Neural progenitor cell (in vitro differentiated cells): ENCODE results near the gene MBNL2. TPM values are rescaled to one million over a fixed set of nuclear protein-coding genes. Genes with fewer than 3 reads are reported as not detected.

ENCODE experiments used
- DNase-seq: peaks from one replicate; pipeline ENCODE4 v3.0.0-alpha.2; 2016; ENCODE audit warnings: low spot score
- H2AFZ ChIP-seq: fragments of 200-600 bp; sonication (generic); replicated peaks from 2 replicates; pipeline ENCODE4 v1.6.1; 2016; ENCODE audit warnings: antibody characterized with exemption
- H3F3A ChIP-seq: fragments of 200-600 bp; sonication (generic); 2 replicates; pipeline ENCODE4 v1.6.1; 2016; ENCODE audit warnings: antibody characterized with exemption, low read depth
- H3K27ac ChIP-seq: fragments of 200-600 bp; sonication (generic); 2 replicates; pipeline ENCODE4 v1.5.1; 2016; ENCODE audit warnings: mild to moderate bottlenecking
- H3K27me3 ChIP-seq: fragments of 200-600 bp; sonication (generic); 2 replicates; pipeline ENCODE4 v1.6.1; 2016; ENCODE audit warnings: mild to moderate bottlenecking, moderate library complexity
- H3K36me3 ChIP-seq: fragments of 200-600 bp; sonication (generic); 2 replicates; pipeline ENCODE4 v1.5.1; 2016
- H3K4me1 ChIP-seq: fragments of 200-600 bp; sonication (generic); 2 replicates; pipeline ENCODE4 v1.6.1; 2016; ENCODE audit warnings: mixed run types
- H3K4me2 ChIP-seq: fragments of 200-600 bp; sonication (generic); 2 replicates; pipeline ENCODE4 v1.6.1; 2016
- H3K4me3 ChIP-seq: fragments of 200-600 bp; sonication (generic); 2 replicates; pipeline ENCODE4 v1.5.1; 2016
- H3K79me2 ChIP-seq: fragments of 200-600 bp; sonication (generic); 2 replicates; pipeline ENCODE4 v1.6.1; 2016; ENCODE audit warnings: low read depth
- H3K9ac ChIP-seq: fragments of 200-600 bp; sonication (generic); 2 replicates; pipeline ENCODE4 v1.6.1; 2016
- H3K9me3 ChIP-seq: fragments of 200-600 bp; sonication (generic); 2 replicates; pipeline ENCODE4 v1.5.1; 2016; ENCODE audit warnings: low read depth
- H4K20me1 ChIP-seq: fragments of 200-600 bp; sonication (generic); 2 replicates; pipeline ENCODE4 v1.6.1; 2016; ENCODE audit warnings: low read depth
- H3K27ac Mint-ChIP-seq: 3 replicates; pipeline ENCODE4 v1.8.0; 2021; ENCODE audit warnings: mixed read lengths
- H3K27me3 Mint-ChIP-seq: 2 replicates; pipeline ENCODE4 v1.8.0; 2022; ENCODE audit warnings: low read depth, mild to moderate bottlenecking, inconsistent platforms, moderate library complexity, mixed read lengths; ENCODE audit not compliant: insufficient read depth
- H3K36me3 Mint-ChIP-seq: 3 replicates; pipeline ENCODE4 v1.8.0; 2021; ENCODE audit warnings: mixed read lengths
- H3K4me1 Mint-ChIP-seq: 3 replicates; pipeline ENCODE4 v1.8.0; 2021; ENCODE audit warnings: mixed read lengths
- H3K4me3 Mint-ChIP-seq: 3 replicates; pipeline ENCODE4 v1.8.0; 2021; ENCODE audit warnings: mild to moderate bottlenecking, moderate library complexity, mixed read lengths
- H3K9me3 Mint-ChIP-seq: 3 replicates; pipeline ENCODE4 v1.8.0; 2020; ENCODE audit warnings: mixed read lengths
- CTCF ChIP-seq: fragments of 200-600 bp; sonication (generic); IDR thresholded peaks from 2 replicates; pipeline ENCODE4 v1.5.1; 2017; ENCODE audit warnings: antibody characterized with exemption, mild to moderate bottlenecking
- EZH2 ChIP-seq: fragments of 200-600 bp; sonication (generic); IDR thresholded peaks from 2 replicates; pipeline ENCODE4 v1.6.1; 2017; ENCODE audit warnings: antibody characterized with exemption, mild to moderate bottlenecking, moderate library complexity
- EZH2phosphoT487 ChIP-seq: fragments of 200-600 bp; sonication (generic); IDR thresholded peaks from 2 replicates; pipeline ENCODE4 v1.6.1; 2017; ENCODE audit warnings: antibody characterized with exemption
- total RNA-seq: library from RNA; depleted of rRNA; stranded (reverse); fragments of >200 nt; gene quantifications from 2 replicates; pipeline ENCODE4 v1.2.3, GENCODE V29; 2015; ENCODE audit warnings: low replicate concordance

MBNL2 gene
- total RNA-seq, 1 donor from 2014 or later: 19.6 TPM

GRCh38 chr13:97435794-97436193 lies 213.7 kb downstream of the MBNL2 start:
- peaks cover 18% of the 10 kb centered on the region for H3K4me1 ChIP-seq
- H2AFZ ChIP-seq: no peak overlapping the region
- H3K4me3 ChIP-seq: peak overlapping the region; percentile 98
- H4K20me1 ChIP-seq: peaks cover 46% of the 10 kb centered on the region
- H3K4me2 ChIP-seq: peak overlapping the region; percentile 96
- H3K27ac ChIP-seq: no peak overlapping the region
- H3K27me3 ChIP-seq: no peaks in the 10 kb centered on the region
- peaks cover 4% of the 10 kb centered on the region for H3K36me3 Mint-ChIP-seq
- H3K9ac ChIP-seq: peak overlapping the region; percentile 25
- H3K27ac Mint-ChIP-seq: no peak overlapping the region
- peak overlapping the region; percentile 96 for H3K4me3 Mint-ChIP-seq
- H3K4me1 Mint-ChIP-seq: peaks cover 30% of the 10 kb centered on the region
- H3F3A ChIP-seq: peaks cover 18% of the 10 kb centered on the region
- H3K79me2 ChIP-seq: peaks cover 72% of the 10 kb centered on the region
- no peaks in the 10 kb centered on the region for H3K36me3 ChIP-seq
- no peak for DNase-seq
- H3K9me3 Mint-ChIP-seq: no peaks in the 10 kb centered on the region
- no peak for TF ChIP-seq CTCF
- no peak for TF ChIP-seq EZH2phosphoT487
- TF ChIP-seq EZH2: no peak
- no peaks in the 10 kb centered on the region for H3K27me3 Mint-ChIP-seq
- no peaks in the 10 kb centered on the region for H3K9me3 ChIP-seq

- H3K27ac Mint-ChIP-seq: no peak overlapping the region
- H3K36me3 Mint-ChIP-seq: peaks cover 4% of the 10 kb centered on the region
- Histone ChIP-seq H3K9me3 (no peaks in the 10 kb centered on the region), H3K4me1 (peaks cover 18% of the 10 kb centered on the region), H3K4me3 (peak overlapping the region; percentile 98), H3K27ac (no peak overlapping the region), H3K27me3 (no peaks in the 10 kb centered on the region), H3K4me2 (peak overlapping the region; percentile 96), H3K79me2 (peaks cover 78% of the 10 kb centered on the region), H3K36me3 (no peaks in the 10 kb centered on the region), H3F3A (peaks cover 18% of the 10 kb centered on the region), H2AFZ (no peak overlapping the region), H4K20me1 (peaks cover 47% of the 10 kb centered on the region), H3K9ac (no peak overlapping the region)
- peaks cover 22% of the 10 kb centered on the region for H3K4me1 Mint-ChIP-seq
- no peaks in the 10 kb centered on the region for H3K9me3 Mint-ChIP-seq
- TF ChIP-seq EZH2phosphoT487 (no peak), EZH2 (no peak), CTCF (no peak)
- no peaks in the 10 kb centered on the region for H3K27me3 Mint-ChIP-seq
- H3K4me3 Mint-ChIP-seq: peak overlapping the region; percentile 96
- no peak for DNase-seq
Observed at GRCh38 chr13:97436845-97437244, 214.7 kb downstream of the MBNL2 start.

- no peaks in the 10 kb centered on the region for H3K27me3 ChIP-seq
- H2AFZ ChIP-seq: no peak overlapping the region
- TF ChIP-seq CTCF: no peak
- TF ChIP-seq EZH2: no peak
- no peak for TF ChIP-seq EZH2phosphoT487
- Mint-ChIP-seq H3K4me1 (peaks cover 13% of the 10 kb centered on the region), H3K36me3 (peaks cover 4% of the 10 kb centered on the region), H3K4me3 (no peak overlapping the region), H3K27ac (no peak overlapping the region), H3K27me3 (no peaks in the 10 kb centered on the region), H3K9me3 (no peaks in the 10 kb centered on the region)
- no peaks in the 10 kb centered on the region for H3K9me3 ChIP-seq
- H3K27ac ChIP-seq: no peak overlapping the region
- no peak overlapping the region for H3K4me3 ChIP-seq
- H3K36me3 ChIP-seq: no peaks in the 10 kb centered on the region
- peaks cover 47% of the 10 kb centered on the region for H4K20me1 ChIP-seq
- H3K79me2 ChIP-seq: peaks cover 80% of the 10 kb centered on the region
- peaks cover 18% of the 10 kb centered on the region for H3K4me1 ChIP-seq
- H3F3A ChIP-seq: peaks cover 15% of the 10 kb centered on the region
- DNase-seq: no peak
- H3K9ac ChIP-seq: no peak overlapping the region
- peak overlapping the region; percentile 96 for H3K4me2 ChIP-seq
Observed at GRCh38 chr13:97437729-97438128, 215.6 kb downstream of the MBNL2 start.
